ENCODE measurements around the gene ZNF433.
"Not testable (repeated sequence)": the region's sequence is repeated elsewhere in the genome, so short reads cannot be mapped to it uniquely, and the experiment has no call there.

Gene ZNF433

GRCh38 chr19:12034620-12035019 is 859 bp downstream of the ZNF433 start:
- peak overlapping the region; percentile 78 for H3K4me3 ChIP-seq (ENCODE audit: low read depth, low read length)
- TF ChIP-seq CTCF (IDR thresholded peaks at IDR 0.05; ENCODE audit: insufficient read depth, low read depth, low read length, missing control alignments), result no peak
- no peak for DNase-seq (ENCODE audit: low read depth)

- no peak for DNase-seq (ENCODE audit: low read depth)
- no peak overlapping the region for H3K4me3 ChIP-seq (ENCODE audit: low read depth, low read length)
- TF ChIP-seq CTCF (IDR thresholded peaks at IDR 0.05; ENCODE audit: insufficient read depth, low read depth, low read length, missing control alignments), result no peak
Observed at GRCh38 chr19:12034198-12034597, 1.3 kb downstream of the ZNF433 start.

GRCh38 chr19:12015753-12016116 is 19.7 kb downstream of the ZNF433 start:
- no peak for DNase-seq (ENCODE audit: low read depth)
- no peak for TF ChIP-seq CTCF (IDR thresholded peaks at IDR 0.05; ENCODE audit: insufficient read depth, low read depth, low read length, missing control alignments)
- H3K4me3 ChIP-seq (ENCODE audit: low read depth, low read length), result no peak overlapping the region

- no peak for TF ChIP-seq CTCF (IDR thresholded peaks at IDR 0.05; ENCODE audit: insufficient read depth, low read depth, low read length, missing control alignments)
- H3K4me3 ChIP-seq (ENCODE audit: low read depth, low read length), result no peak overlapping the region
- DNase-seq (ENCODE audit: low read depth), result no peak
Observed at GRCh38 chr19:12015015-12015752, 20.3 kb downstream of the ZNF433 start.

GRCh38 chr19:12000152-12000981 is 35.1 kb downstream of the ZNF433 start:
- DNase-seq (ENCODE audit: low read depth), result peak; percentile 76
- TF ChIP-seq CTCF (IDR thresholded peaks at IDR 0.05; ENCODE audit: insufficient read depth, low read depth, low read length, missing control alignments), result no peak
- no peak overlapping the region for H3K4me3 ChIP-seq (ENCODE audit: low read depth, low read length)

GRCh38 chr19:11995174-11995573 is 40.3 kb downstream of the ZNF433 start:
- no peak for DNase-seq (ENCODE audit: low read depth)
- H3K4me3 ChIP-seq (ENCODE audit: low read depth, low read length), result no peak overlapping the region
- no peak for TF ChIP-seq CTCF (IDR thresholded peaks at IDR 0.05; ENCODE audit: insufficient read depth, low read depth, low read length, missing control alignments)

- not testable (repeated sequence) for H3K4me3 ChIP-seq (ENCODE audit: low read depth, low read length); DNase-seq (ENCODE audit: low read depth)
Observed at GRCh38 chr19:11991921-11992320, 43.6 kb downstream of the ZNF433 start.
